Glutamatergic neuron (in vitro differentiated cells): ENCODE results near the gene WFDC13. TPM values are rescaled to one million over a fixed set of nuclear protein-coding genes. Genes with fewer than 3 reads are reported as not detected.

Experiments
- DNase-seq: peaks from one replicate; pipeline ENCODE4 v3.0.0; 2022
- H3K27ac Mint-ChIP-seq: one replicate; pipeline ENCODE4 v1.8.0; 2020; ENCODE audit warnings: mild to moderate bottlenecking, mixed read lengths, inconsistent platforms; ENCODE audit not compliant: unreplicated experiment
- H3K27me3 Mint-ChIP-seq: one replicate; pipeline ENCODE4 v1.8.0; 2020; ENCODE audit warnings: mild to moderate bottlenecking, moderate library complexity, mixed read lengths, inconsistent platforms; ENCODE audit not compliant: unreplicated experiment
- H3K36me3 Mint-ChIP-seq: one replicate; pipeline ENCODE4 v1.8.0; 2020; ENCODE audit warnings: mild to moderate bottlenecking, mixed read lengths, inconsistent platforms; ENCODE audit not compliant: unreplicated experiment
- H3K4me1 Mint-ChIP-seq: one replicate; pipeline ENCODE4 v1.8.0; 2020; ENCODE audit warnings: mild to moderate bottlenecking, low read depth, mixed read lengths, inconsistent platforms; ENCODE audit not compliant: unreplicated experiment
- H3K4me3 Mint-ChIP-seq: one replicate; pipeline ENCODE4 v1.8.0; 2020; ENCODE audit warnings: mild to moderate bottlenecking, mixed read lengths, inconsistent platforms; ENCODE audit not compliant: unreplicated experiment
- H3K9me3 Mint-ChIP-seq: one replicate; pipeline ENCODE4 v1.8.0; 2020; ENCODE audit warnings: mild to moderate bottlenecking, moderate library complexity, mixed read lengths, inconsistent platforms; ENCODE audit not compliant: unreplicated experiment
- CTCF ChIP-seq: fragments of 200-600 bp; sonication (generic); IDR thresholded peaks from one replicate; pipeline ENCODE4 v1.5.0; 2021; ENCODE audit not compliant: partially characterized antibody, unreplicated experiment
- total RNA-seq: library from RNA; stranded (reverse); fragmentation: NEBNext Ultra II Directional; extraction: Animal tissue kit (Norgen Biotek cat#: 25700); gene quantifications from one replicate; pipeline ENCODE4 v1.2.1, GENCODE V29; 2021; ENCODE audit not compliant: unreplicated experiment

Gene WFDC13
- total RNA-seq, 1 donor from 2014 or later: not detected

- no peak overlapping the region for H3K4me3 Mint-ChIP-seq
- H3K4me1 Mint-ChIP-seq: no peaks in the 10 kb centered on the region
- no peak for TF ChIP-seq CTCF
- DNase-seq: no peak
- no peaks in the 10 kb centered on the region for H3K36me3 Mint-ChIP-seq
- no peak overlapping the region for H3K27ac Mint-ChIP-seq
- no peaks in the 10 kb centered on the region for H3K27me3 Mint-ChIP-seq
- H3K9me3 Mint-ChIP-seq: no peaks in the 10 kb centered on the region
These were observed 23.3 kb downstream of the WFDC13 start for GRCh38 chr20:45725134-45725533.

GRCh38 chr20:45727044-45727443 lies 25.2 kb downstream of the WFDC13 start:
- TF ChIP-seq CTCF: no peak
- Mint-ChIP-seq H3K9me3 (peaks cover under 1% of the 10 kb centered on the region), H3K4me1 (no peaks in the 10 kb centered on the region), H3K27ac (no peak overlapping the region), H3K4me3 (no peak overlapping the region), H3K36me3 (peaks cover 7% of the 10 kb centered on the region), H3K27me3 (no peaks in the 10 kb centered on the region)
- DNase-seq: no peak

- H3K9me3 Mint-ChIP-seq: peaks cover 8% of the 10 kb centered on the region
- H3K27ac Mint-ChIP-seq: no peak overlapping the region
- TF ChIP-seq CTCF: no peak
- no peak for DNase-seq
- no peaks in the 10 kb centered on the region for H3K4me1 Mint-ChIP-seq
- H3K4me3 Mint-ChIP-seq: no peak overlapping the region
- H3K36me3 Mint-ChIP-seq: peaks cover 12% of the 10 kb centered on the region
- no peaks in the 10 kb centered on the region for H3K27me3 Mint-ChIP-seq
These were observed 30.4 kb downstream of the WFDC13 start for GRCh38 chr20:45732199-45732598.

GRCh38 chr20:45735552-45735951 lies 33.7 kb downstream of the WFDC13 start:
- DNase-seq: no peak
- no peak overlapping the region for H3K27ac Mint-ChIP-seq
- H3K9me3 Mint-ChIP-seq: peaks cover 8% of the 10 kb centered on the region
- H3K27me3 Mint-ChIP-seq: no peaks in the 10 kb centered on the region
- peaks cover 12% of the 10 kb centered on the region for H3K36me3 Mint-ChIP-seq
- no peak overlapping the region for H3K4me3 Mint-ChIP-seq
- no peak for TF ChIP-seq CTCF
- no peaks in the 10 kb centered on the region for H3K4me1 Mint-ChIP-seq

GRCh38 chr20:45735988-45736387 lies 34.1 kb downstream of the WFDC13 start:
- Mint-ChIP-seq H3K4me3 (no peak overlapping the region), H3K9me3 (peaks cover 8% of the 10 kb centered on the region), H3K4me1 (no peaks in the 10 kb centered on the region), H3K27ac (no peak overlapping the region), H3K27me3 (no peaks in the 10 kb centered on the region), H3K36me3 (peaks cover 9% of the 10 kb centered on the region)
- no peak for DNase-seq
- no peak for TF ChIP-seq CTCF
